ENCODE measurements around the gene SH2D4B. TPM values are rescaled to one million over a fixed set of nuclear protein-coding genes. Genes with fewer than 3 reads are reported as not detected.

SH2D4B gene
- total RNA-seq, 1 experiment from 2014 or later, result 0.10 TPM

DNA sequence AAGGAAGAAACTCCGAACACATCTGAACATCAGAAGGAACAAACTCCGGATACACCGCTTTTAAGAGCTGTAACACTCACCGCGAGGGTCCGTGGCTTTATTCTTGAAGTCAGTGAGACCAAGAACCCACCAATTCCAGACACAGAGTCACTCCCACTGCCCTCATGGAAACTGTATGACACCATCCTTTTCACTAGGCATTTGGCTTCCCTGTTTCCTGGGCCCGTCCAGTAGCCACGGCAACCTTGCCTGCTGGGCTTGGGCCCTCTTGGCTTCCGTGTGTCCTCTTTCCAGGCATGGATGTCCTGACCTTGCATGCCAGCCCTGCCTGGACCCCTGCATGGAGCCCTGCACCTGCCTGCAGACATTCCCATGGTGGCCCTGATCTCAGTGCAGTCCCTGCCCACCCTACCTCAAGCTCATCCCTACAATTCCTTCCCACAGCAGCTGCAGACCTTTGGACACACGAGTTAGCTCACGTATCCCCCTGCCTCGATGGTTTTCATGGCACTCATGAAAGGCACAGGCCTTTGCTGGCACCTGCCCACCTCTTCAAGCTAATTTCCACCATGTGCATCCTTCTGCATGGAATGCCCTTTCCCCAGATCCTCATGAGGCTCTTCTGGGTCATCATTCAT, 6.7 kb downstream of the SH2D4B start:
- BruUV-seq (replicated peaks), result no TSS peak
- in situ Hi-C loops (cut with HindIII; ENCODE audit: low pct_unique_long_range_greater_than_20kb, low sequenced_read_pairs), result no loop called here
- H3K4me3 ChIP-seq (ENCODE audit: low read depth in 2 of 2, low read length in 2 of 2), result no peak overlapping the region
- ChIA-PET POLR2A (no interaction called here), CTCF (no interaction called here)
- intact Hi-C loops (cut with micrococcal nuclease; ENCODE audit: unreplicated experiment), result no loop called here
- H3K4me1 ChIP-seq (ENCODE audit: control insufficient read depth, insufficient read depth, low read length), result no peaks in the 10 kb centered on the region; the same call in 1 of the 2 replicates
- no peak for DNase-seq (ENCODE audit: low read depth, low spot score)
- no peak overlapping the region for H3K27ac ChIP-seq (ENCODE audit: low read length)
- ATAC-seq, result no peak
- peaks cover 2% of the 10 kb centered on the region; the same call in 1 of the 2 replicates for H3K27me3 ChIP-seq (ENCODE audit: control insufficient read depth, insufficient read depth, low read length)
- H3K9me3 ChIP-seq (ENCODE audit: control insufficient read depth, insufficient read depth, low read depth, low read length), result no peaks in the 10 kb centered on the region
- TF ChIP-seq TCF7L2 (IDR thresholded peaks at IDR 0.05; ENCODE audit: low read depth, low read length) (no peak), POLR2AphosphoS5 (IDR thresholded peaks at IDR 0.05; ENCODE audit: low read depth, low read length) (no peak), SIN3A (IDR thresholded peaks at IDR 0.05; ENCODE audit: borderline replicate concordance, insufficient read depth, low read depth, low read length) (no peak)
- TF ChIP-seq, protein P1, sequence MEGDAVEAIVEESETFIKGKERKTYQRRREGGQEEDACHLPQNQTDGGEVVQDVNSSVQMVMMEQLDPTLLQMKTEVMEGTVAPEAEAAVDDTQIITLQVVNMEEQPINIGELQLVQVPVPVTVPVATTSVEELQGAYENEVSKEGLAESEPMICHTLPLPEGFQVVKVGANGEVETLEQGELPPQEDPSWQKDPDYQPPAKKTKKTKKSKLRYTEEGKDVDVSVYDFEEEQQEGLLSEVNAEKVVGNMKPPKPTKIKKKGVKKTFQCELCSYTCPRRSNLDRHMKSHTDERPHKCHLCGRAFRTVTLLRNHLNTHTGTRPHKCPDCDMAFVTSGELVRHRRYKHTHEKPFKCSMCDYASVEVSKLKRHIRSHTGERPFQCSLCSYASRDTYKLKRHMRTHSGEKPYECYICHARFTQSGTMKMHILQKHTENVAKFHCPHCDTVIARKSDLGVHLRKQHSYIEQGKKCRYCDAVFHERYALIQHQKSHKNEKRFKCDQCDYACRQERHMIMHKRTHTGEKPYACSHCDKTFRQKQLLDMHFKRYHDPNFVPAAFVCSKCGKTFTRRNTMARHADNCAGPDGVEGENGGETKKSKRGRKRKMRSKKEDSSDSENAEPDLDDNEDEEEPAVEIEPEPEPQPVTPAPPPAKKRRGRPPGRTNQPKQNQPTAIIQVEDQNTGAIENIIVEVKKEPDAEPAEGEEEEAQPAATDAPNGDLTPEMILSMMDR (IDR thresholded peaks at IDR 0.05), result no peak
- TF ChIP-seq, protein P2, sequence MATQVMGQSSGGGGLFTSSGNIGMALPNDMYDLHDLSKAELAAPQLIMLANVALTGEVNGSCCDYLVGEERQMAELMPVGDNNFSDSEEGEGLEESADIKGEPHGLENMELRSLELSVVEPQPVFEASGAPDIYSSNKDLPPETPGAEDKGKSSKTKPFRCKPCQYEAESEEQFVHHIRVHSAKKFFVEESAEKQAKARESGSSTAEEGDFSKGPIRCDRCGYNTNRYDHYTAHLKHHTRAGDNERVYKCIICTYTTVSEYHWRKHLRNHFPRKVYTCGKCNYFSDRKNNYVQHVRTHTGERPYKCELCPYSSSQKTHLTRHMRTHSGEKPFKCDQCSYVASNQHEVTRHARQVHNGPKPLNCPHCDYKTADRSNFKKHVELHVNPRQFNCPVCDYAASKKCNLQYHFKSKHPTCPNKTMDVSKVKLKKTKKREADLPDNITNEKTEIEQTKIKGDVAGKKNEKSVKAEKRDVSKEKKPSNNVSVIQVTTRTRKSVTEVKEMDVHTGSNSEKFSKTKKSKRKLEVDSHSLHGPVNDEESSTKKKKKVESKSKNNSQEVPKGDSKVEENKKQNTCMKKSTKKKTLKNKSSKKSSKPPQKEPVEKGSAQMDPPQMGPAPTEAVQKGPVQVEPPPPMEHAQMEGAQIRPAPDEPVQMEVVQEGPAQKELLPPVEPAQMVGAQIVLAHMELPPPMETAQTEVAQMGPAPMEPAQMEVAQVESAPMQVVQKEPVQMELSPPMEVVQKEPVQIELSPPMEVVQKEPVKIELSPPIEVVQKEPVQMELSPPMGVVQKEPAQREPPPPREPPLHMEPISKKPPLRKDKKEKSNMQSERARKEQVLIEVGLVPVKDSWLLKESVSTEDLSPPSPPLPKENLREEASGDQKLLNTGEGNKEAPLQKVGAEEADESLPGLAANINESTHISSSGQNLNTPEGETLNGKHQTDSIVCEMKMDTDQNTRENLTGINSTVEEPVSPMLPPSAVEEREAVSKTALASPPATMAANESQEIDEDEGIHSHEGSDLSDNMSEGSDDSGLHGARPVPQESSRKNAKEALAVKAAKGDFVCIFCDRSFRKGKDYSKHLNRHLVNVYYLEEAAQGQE (IDR thresholded peaks at IDR 0.05; ENCODE audit: insufficient read depth in 1 of 2, low read depth in 2 of 2, low read length in 1 of 2), result no peak
- H3K36me3 ChIP-seq (ENCODE audit: control insufficient read depth, insufficient read depth, low read length), result no peaks in the 10 kb centered on the region

DNA sequence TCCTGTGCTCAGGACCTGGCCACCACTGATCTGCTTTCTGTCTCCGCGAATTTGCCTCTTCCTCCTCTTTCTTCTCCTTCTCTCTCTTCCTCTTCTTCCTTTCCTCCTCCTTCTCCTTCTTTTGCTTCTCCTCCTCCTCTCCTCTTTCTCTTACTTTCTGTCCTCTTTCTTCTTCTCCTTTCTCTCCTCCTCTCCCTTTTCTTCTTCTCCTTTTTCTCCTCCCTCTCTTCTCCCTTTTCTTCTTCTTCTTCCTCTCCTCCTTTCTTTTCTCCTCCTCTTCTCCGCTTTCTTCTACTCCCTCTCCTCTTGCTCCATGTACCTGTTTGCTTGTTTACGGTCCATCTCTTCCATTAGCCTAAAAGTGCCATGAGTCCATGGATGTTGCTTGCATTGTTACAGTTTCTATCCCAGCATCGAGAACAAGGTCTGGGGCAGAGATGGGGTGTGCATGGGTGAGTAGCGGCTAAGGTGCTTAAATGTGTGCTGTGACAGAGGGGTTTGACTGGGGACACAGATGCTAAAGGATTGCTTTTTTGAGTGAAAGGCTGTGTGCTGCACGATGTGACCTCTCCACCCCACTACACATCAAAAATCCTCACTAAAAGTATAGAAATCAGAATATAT, 7.7 kb downstream of the SH2D4B start:
- no peak for ATAC-seq
- ChIA-PET POLR2A (no interaction called here), CTCF (no interaction called here)
- no peaks in the 10 kb centered on the region for H3K36me3 ChIP-seq (ENCODE audit: control insufficient read depth, insufficient read depth, low read length)
- no peak overlapping the region for H3K4me3 ChIP-seq (ENCODE audit: low read depth in 2 of 2, low read length in 2 of 2)
- no peaks in the 10 kb centered on the region for H3K9me3 ChIP-seq (ENCODE audit: control insufficient read depth, insufficient read depth, low read depth, low read length)
- intact Hi-C loops (cut with micrococcal nuclease; ENCODE audit: unreplicated experiment), result no loop called here
- H3K27ac ChIP-seq (ENCODE audit: low read length), result no peak overlapping the region
- TF ChIP-seq, protein P2 (IDR thresholded peaks at IDR 0.05; ENCODE audit: insufficient read depth in 1 of 2, low read depth in 2 of 2, low read length in 1 of 2), result no peak
- no peak for TF ChIP-seq TCF7L2 (IDR thresholded peaks at IDR 0.05; ENCODE audit: low read depth, low read length)
- TF ChIP-seq, protein P1 (IDR thresholded peaks at IDR 0.05), result no peak
- TF ChIP-seq SIN3A (IDR thresholded peaks at IDR 0.05; ENCODE audit: borderline replicate concordance, insufficient read depth, low read depth, low read length), result no peak
- TF ChIP-seq POLR2AphosphoS5 (IDR thresholded peaks at IDR 0.05; ENCODE audit: low read depth, low read length), result no peak
- in situ Hi-C loops (cut with HindIII; ENCODE audit: low pct_unique_long_range_greater_than_20kb, low sequenced_read_pairs), result no loop called here
- H3K4me1 ChIP-seq (ENCODE audit: control insufficient read depth, insufficient read depth, low read length), result no peaks in the 10 kb centered on the region
- peaks cover 2% of the 10 kb centered on the region; the same call in 1 of the 2 replicates for H3K27me3 ChIP-seq (ENCODE audit: control insufficient read depth, insufficient read depth, low read length)
- no peak for DNase-seq (ENCODE audit: low read depth, low spot score)
- BruUV-seq (replicated peaks), result no TSS peak
